SU-DHL-6 (cell line): ENCODE data around the gene UNC5A.

Experiments
- H2AFZ ChIP-seq: fragments of 200-600 bp; sonication (generic); 2 replicates; pipeline ENCODE4 v1.6.1; 2014; ENCODE audit warnings: low read depth, mild to moderate bottlenecking, moderate library complexity, mixed read lengths, antibody characterized with exemption, low read length; ENCODE audit not compliant: severe bottlenecking
- H3F3A ChIP-seq: fragments of 200-600 bp; shearing (Covaris generic); 2 replicates; pipeline ENCODE4 v1.6.0; 2016; ENCODE audit warnings: antibody characterized with exemption, mild to moderate bottlenecking; ENCODE audit not compliant: insufficient read depth
- H3K27ac ChIP-seq: fragments of 200-600 bp; sonication (generic); 2 replicates; pipeline ENCODE4 v1.5.1; 2016; ENCODE audit warnings: low read depth, mild to moderate bottlenecking, low read length, moderate library complexity, mixed read lengths
- H3K27me3 ChIP-seq: fragments of 200-600 bp; sonication (generic), shearing (Covaris generic); 2 replicates; pipeline ENCODE4 v1.6.0; 2014; ENCODE audit warnings: mild to moderate bottlenecking, low read length
- H3K36me3 ChIP-seq: fragments of 200-600 bp; sonication (generic); 2 replicates; pipeline ENCODE4 v1.6.1; 2014; ENCODE audit warnings: mild to moderate bottlenecking, low read length, mixed read lengths
- H3K4me2 ChIP-seq: fragments of 300-600, 200-600 bp; shearing (Covaris generic), sonication (generic); 2 replicates; pipeline ENCODE4 v1.6.0; 2014; ENCODE audit warnings: low read length, low read depth, mild to moderate bottlenecking; ENCODE audit not compliant: poor library complexity, severe bottlenecking
- H3K4me3 ChIP-seq: fragments of 200-600 bp; sonication (generic); 2 replicates; pipeline ENCODE4 v1.5.1; 2014; ENCODE audit warnings: antibody characterized with exemption, low read length, mild to moderate bottlenecking, mixed read lengths; ENCODE audit not compliant: insufficient read depth, poor library complexity, severe bottlenecking
- H3K79me2 ChIP-seq: fragments of 200-600 bp; sonication (generic); 2 replicates; pipeline ENCODE4 v1.6.1; 2014; ENCODE audit warnings: mild to moderate bottlenecking, low read length, moderate library complexity; ENCODE audit not compliant: insufficient read depth
- H3K9ac ChIP-seq: fragments of 200-600 bp; sonication (generic); 2 replicates; pipeline ENCODE4 v1.7.0; 2014; ENCODE audit warnings: mild to moderate bottlenecking, low read length
- H3K9me2 ChIP-seq: fragments of 200-600 bp; sonication (generic); replicated peaks from 2 replicates; pipeline ENCODE4 v1.6.1; 2014; ENCODE audit warnings: low read length; ENCODE audit not compliant: insufficient read depth
- H3K9me3 ChIP-seq: fragments of 200-600 bp; sonication (generic); 2 replicates; pipeline ENCODE4 v1.6.1; 2014; ENCODE audit warnings: low read length, mixed read lengths; ENCODE audit not compliant: insufficient read depth
- H4K20me1 ChIP-seq: fragments of 200-600 bp; sonication (generic); 2 replicates; pipeline ENCODE4 v1.6.1; 2014; ENCODE audit warnings: low read depth, mild to moderate bottlenecking, antibody characterized with exemption, low read length, moderate library complexity, mixed read lengths
- CTCF ChIP-seq: fragments of 200-600 bp; sonication (generic); IDR thresholded peaks from one replicate; pipeline ENCODE4 v1.5.1; 2017; ENCODE audit warnings: antibody characterized with exemption, mild to moderate bottlenecking, low read length, moderate library complexity; ENCODE audit not compliant: insufficient read depth, poor library complexity, severe bottlenecking
- EZH2phosphoT487 ChIP-seq: fragments of 200-600 bp; sonication (generic), shearing (Covaris generic); conservative IDR thresholded peaks from 2 replicates; pipeline ENCODE4 v1.6.1; 2018; ENCODE audit warnings: mild to moderate bottlenecking, antibody characterized with exemption, low read length, moderate library complexity, mixed read lengths

Gene UNC5A

DNA sequence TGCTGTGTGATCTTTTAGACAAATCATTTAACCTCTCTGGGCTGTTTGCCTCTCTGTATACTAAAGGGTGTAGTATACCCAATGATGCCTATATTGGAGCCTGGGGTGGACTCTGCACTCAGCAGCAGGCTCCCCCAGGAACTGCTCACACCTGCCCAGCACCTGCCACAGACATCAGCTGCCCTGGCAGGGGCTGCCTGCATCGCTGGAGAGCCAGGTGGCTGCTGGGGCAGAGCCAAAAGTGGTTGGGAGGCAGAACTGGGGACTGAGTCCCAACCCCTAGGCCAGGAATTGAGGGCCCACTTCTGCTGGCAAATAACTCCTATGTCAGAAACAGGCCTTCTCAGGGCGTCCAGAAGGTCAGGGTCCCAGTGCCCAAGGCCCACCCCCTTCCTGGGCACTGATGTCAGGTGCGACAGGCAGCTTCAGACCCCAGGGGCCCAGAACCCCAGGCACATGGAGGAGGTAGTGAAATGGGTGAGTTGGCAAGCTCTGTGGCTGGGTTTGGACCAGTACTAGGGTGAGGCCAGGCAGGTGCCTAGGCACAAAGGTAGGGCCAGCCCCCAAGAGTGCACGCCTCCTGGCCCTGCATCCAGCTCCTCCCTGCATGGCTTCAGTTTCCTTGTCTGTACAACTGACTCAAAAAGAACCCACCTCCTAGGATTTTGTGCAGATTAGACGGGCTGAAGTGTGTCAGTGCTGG lies 5.8 kb downstream of the UNC5A start:
- H3K9me2 ChIP-seq: no peaks in the 10 kb centered on the region
- H3K27ac ChIP-seq: no peak overlapping the region
- no peak overlapping the region for H2AFZ ChIP-seq
- TF ChIP-seq CTCF (no peak), EZH2phosphoT487 (no peak)
- H3K27me3 ChIP-seq: 0 out of 2 replicates have a peak, but pooled peaks cover 2% of the 10 kb centered on the region
- no peaks in the 10 kb centered on the region for H4K20me1 ChIP-seq
- no peak overlapping the region for H3K4me2 ChIP-seq
- H3K36me3 ChIP-seq: no peaks in the 10 kb centered on the region
- H3K9ac ChIP-seq: no peak overlapping the region
- H3K9me3 ChIP-seq: no peaks in the 10 kb centered on the region
- H3K79me2 ChIP-seq: no peaks in the 10 kb centered on the region
- H3K4me3 ChIP-seq: no peak overlapping the region
- H3F3A ChIP-seq: no peaks in the 10 kb centered on the region

DNA sequence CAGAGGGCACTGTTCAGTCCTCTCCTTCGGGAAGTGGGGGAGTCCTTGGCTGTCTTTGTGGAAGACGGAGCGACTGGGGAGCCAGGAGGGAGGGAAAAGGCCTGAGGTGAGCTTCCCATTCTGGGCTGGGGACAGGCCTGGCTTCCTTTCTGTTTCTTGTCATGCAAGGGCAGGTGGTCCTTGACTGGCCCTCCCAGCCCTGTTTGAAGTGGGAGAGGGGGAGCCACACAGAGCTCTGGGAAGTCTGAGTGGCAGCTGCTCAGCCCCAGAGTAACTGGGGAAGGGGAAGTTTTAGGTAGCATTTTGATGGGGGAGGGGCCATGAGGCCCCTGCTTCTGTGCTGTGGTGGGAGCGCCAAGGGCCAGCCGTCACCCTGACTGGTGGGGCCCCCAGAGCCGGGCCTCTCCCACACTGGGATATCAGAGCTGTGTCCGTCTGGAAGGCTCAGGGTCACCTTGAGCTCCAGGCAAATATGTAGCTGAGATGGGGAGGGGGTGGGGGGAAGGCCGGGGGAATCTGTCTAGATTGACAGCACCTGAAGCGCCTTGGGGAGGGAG lies 6.5 kb downstream of the UNC5A start:
- Histone ChIP-seq H3K36me3 (no peaks in the 10 kb centered on the region), H3K27ac (no peak overlapping the region), H3K27me3 (0 out of 2 replicates have a peak, but pooled peaks cover 2% of the 10 kb centered on the region), H3K9ac (no peak overlapping the region), H2AFZ (no peak overlapping the region), H3K4me2 (no peak overlapping the region), H3K4me3 (no peak overlapping the region), H3K9me3 (no peaks in the 10 kb centered on the region), H3K79me2 (no peaks in the 10 kb centered on the region), H3F3A (no peaks in the 10 kb centered on the region), H4K20me1 (no peaks in the 10 kb centered on the region), H3K9me2 (no peaks in the 10 kb centered on the region)
- TF ChIP-seq EZH2phosphoT487 (no peak), CTCF (no peak)

DNA sequence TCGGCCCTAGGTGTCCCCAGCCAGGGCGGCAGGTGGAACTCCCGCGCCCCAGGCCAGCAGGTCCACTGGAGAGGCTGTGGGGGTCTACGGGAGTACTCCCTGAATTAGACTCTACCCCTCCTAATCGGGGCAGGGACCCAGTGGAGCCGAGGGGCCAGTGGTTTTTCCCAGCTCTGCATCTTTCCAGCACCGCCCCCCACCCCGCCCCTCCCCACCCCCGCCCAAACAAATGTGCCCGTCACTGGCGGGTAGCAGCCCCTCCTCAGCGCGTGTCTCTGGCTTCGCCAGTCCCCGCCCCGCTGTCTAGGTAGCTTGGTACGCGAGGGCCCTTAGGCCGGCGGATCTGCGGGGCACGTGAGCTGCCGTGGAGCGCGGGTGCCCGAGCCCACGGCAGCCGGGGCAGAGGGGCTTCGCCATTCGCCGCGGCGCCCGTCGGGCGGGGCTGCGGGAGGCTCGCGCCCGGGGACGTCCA lies 7.0 kb downstream of the UNC5A start:
- H3K9ac ChIP-seq: no peak overlapping the region
- H3K27ac ChIP-seq: no peak overlapping the region

More for the DNA sequence above, 7.0 kb downstream of the UNC5A start:
- Histone ChIP-seq H4K20me1 (no peaks in the 10 kb centered on the region), H3F3A (no peaks in the 10 kb centered on the region), H3K4me3 (no peak overlapping the region), H3K9me3 (no peaks in the 10 kb centered on the region), H2AFZ (no peak overlapping the region), H3K4me2 (no peak overlapping the region), H3K79me2 (no peaks in the 10 kb centered on the region), H3K27me3 (0 out of 2 replicates have a peak, but pooled peaks cover 2% of the 10 kb centered on the region), H3K36me3 (no peaks in the 10 kb centered on the region), H3K9me2 (no peaks in the 10 kb centered on the region)
- TF ChIP-seq EZH2phosphoT487 (no peak), CTCF (no peak)
